RKO (cell line): ENCODE data around the gene PTGES2.
"Not testable (repeated sequence)": the region's sequence is repeated elsewhere in the genome, so short reads cannot be mapped to it uniquely, and the experiment has no call there.

Experiments
- DNase-seq: peaks from one replicate; pipeline ENCODE4 v3.0.0-alpha.2; 2016; ENCODE audit warnings: low spot score

Gene PTGES2

GRCh38 chr9:128087262-128087661 lies 40.3 kb downstream of the PTGES2 start:
- DNase-seq: no peak

DNA sequence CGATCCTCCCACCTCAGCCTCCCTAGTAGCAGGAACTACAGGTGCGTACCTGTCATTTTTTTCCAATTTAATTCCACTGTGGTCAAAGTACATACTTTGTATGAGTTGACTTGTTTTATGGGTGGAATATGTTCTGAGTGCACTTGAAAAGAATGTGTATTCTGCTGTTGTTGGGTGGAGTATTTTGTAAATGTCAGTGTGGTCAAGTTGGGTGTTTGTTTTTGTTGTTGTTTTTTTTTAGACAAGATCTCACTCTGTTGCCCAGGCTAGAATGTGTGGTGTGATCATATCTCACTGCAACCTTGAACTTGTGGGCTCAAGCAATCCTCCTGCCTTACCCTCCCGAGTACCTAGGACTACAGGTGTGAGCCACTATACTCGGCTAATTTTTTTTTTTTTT lies 41.6 kb downstream of the PTGES2 start:
- no peak for DNase-seq

DNA sequence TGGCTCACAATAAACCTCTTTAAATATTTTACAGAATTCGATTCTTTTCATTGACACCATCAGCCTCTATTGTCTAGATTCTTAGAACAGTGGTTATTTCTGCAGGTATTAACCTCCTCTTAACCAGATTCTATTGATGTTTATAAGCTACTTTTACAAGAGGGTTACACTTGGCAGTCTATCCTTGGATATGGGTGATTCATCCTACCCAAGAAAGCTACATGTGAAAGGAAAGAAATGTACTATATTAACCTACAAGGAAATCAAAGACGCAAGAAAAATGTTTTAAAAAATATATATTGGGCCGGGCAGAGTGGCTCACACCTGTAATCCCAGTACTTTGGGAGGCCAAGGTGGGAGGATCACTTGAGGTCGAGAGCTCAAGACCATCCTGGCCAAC lies 42.8 kb downstream of the PTGES2 start:
- no peak for DNase-seq

DNA sequence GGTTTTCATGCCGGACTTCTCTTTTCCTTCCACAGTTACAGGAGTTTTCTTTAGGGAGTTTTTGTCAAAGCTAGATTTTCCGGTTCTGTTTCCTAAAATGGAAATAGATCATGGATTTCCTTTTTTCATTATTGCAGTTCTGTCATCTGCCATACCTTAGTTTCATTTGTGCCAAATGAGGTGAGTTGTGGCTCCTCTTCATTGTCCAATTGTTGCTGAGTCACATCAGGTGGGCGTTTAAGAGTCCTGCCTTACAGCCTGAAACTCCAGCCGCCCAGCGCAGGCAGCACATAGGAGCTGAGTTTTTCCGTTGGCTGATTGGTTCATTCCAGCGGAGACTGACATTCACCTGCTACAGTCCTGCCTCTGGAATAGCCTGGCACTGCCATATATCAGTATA lies 45.4 kb downstream of the PTGES2 start:
- DNase-seq: no peak

DNA sequence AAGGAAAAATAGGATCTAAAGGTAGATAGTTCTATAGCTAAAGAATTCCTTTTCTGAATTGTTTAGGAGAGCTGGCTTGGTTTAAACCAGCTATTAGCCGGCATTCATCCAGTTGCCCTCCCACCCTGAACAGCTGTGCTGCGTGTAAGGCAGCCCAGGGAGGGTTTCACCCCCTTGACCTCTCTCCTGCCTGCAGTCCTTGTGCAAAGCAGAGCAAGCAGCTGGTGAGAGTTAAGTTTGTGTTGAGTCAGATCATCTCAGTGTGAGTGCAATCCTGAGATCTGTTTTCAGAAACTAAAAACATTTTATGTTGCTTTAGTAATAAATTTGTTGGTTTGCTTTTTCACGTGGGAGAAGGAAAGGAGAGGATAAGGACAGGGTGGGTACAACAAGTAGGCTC lies 46.5 kb downstream of the PTGES2 start:
- DNase-seq: no peak

DNA sequence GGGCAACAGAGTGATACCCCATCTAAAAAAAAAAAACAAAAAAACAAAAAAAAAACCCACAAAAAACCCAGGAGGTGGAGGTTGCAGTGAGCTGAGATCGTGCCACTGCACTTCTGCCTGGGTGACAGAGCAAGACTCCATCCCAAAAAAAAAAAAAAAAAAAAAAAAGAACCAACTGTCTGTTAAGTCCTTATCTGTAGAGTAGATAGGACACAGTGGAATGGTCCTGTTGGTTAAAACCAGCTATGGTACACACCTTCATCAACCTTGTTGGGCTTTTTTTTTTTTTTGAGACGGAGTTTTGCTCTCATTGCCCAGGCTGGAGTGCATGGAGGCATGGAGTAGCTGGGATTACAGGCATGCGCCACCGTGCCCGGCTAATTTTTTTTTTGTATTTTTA lies 47.3 kb downstream of the PTGES2 start:
- DNase-seq: no peak

- no peak for DNase-seq
These were observed 48.8 kb downstream of the PTGES2 start for GRCh38 chr9:128078504-128079434.

DNA sequence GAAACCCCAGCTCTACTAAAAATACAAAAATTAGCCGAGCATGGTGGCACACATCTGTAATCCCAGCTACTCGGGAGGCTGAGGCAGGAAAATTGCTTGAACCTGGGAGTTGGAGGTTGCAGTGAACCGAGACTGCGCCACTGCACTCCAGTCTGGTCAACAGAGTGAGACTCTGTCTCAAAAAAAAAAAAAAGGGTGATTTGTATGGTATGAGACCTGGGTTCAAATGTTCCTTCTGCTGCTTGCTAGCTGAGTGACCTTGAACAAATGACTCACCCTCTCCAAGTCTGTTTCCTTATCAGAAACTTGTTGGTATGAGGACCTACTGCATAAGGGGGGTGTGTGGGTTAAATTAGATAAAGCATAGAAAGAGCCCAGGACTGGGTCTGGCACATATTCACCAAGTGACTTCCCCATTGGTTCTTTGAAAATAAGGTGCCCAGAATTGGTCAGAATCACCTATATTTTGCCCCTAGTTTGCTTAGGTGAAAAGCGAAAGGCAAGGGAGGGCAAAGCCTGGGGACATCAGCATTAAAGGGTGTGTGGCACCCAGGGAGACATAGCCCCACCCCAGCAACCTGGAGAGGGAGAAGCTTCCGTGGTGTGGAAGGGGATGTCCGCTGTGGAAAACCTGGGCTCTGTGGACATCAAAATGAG lies 49.6 kb downstream of the PTGES2 start:
- no peak for DNase-seq

GRCh38 chr9:128073253-128073886 lies 54.2 kb downstream of the PTGES2 start:
- DNase-seq: no peak

DNA sequence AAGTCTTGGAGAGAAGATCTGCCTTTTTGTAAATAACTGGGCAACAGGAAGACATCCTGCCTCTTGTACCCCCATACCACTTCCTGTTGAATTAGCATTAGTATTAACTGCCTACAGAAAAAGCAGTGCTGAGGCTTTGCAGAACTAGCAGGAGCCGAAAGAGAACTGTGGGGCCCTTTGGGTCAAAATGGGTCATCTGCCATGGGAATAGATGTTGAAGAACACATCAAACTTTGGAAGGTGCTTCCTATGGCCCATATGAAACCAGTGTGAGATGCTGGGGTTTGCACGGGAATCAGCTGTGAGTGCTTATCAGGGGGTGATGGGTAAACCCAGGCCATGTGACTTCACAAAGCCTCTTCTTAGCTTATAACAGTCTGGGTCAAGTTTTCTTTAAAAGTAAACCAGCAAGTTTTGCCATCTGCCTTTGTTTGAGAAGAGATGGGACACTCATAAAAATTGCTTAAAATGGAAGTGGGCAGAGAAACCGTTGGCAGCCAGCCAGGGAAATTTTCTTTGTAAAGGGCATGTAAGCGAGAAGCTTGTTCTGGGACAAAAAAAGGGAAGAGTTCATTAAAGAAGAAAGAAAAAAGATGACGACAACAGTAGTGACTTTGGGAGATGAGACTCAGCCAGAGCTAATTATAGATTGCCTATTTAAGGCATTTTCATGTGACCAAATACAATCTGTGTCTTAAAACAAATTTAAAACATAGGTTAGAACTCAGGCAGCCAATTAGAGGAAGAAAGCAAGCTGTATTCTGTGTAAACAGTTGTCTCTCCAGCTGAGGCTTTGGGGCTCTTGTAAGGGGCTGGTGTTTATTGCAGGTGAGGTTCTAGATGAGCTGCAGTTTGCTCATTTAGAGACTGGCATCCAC lies 55.1 kb downstream of the PTGES2 start:
- DNase-seq: no peak

DNA sequence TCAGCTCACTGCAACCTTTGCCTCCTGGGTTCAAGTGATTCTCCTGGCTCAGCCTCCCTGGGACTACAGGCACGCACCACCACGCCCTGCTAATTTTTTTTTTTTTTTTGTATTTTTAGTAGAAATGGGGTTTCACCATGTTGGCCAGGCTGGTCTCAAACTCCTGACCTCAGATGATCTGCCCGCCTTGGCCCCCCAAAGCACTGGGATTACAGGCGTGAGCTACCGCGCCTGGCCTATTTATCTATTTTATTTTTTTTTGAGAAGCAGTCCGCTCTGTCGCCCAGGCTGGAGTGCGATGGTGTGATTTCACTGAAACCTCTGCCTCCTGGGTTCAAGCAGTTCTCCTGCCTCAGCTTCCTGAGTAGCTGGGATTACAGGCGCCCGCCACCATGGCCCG lies 56.1 kb downstream of the PTGES2 start:
- DNase-seq: not testable (repeated sequence)

GRCh38 chr9:128070874-128071273 lies 56.7 kb downstream of the PTGES2 start:
- no peak for DNase-seq
